ENCODE data around the gene C7orf25.

C7orf25 gene

GRCh38 chr7:42911454-42912447 lies at the start of gene C7orf25:
C7orf25 (minus strand) TSS chr7:42912070; CDS start chr7:42910900, 1,170 bp downstream.
- peak; percentile 90 for DNase-seq (ENCODE audit: low spot score)

GRCh38 chr7:42961170-42961569 lies 49.3 kb upstream of the C7orf25 start:
- DNase-seq (ENCODE audit: low spot score) = no peak

GRCh38 chr7:42960762-42961161 lies 48.9 kb upstream of the C7orf25 start:
- DNase-seq (ENCODE audit: low spot score) = no peak

- DNase-seq (ENCODE audit: low spot score) = no peak
Observed at GRCh38 chr7:42959549-42959948, 47.7 kb upstream of the C7orf25 start.

- DNase-seq (ENCODE audit: low spot score) = no peak
Observed at GRCh38 chr7:42956062-42956461, 44.2 kb upstream of the C7orf25 start.

- DNase-seq (ENCODE audit: low spot score) = no peak
Observed at GRCh38 chr7:42953994-42954393, 42.1 kb upstream of the C7orf25 start.

- no peak for DNase-seq (ENCODE audit: low spot score)
Observed at GRCh38 chr7:42952328-42952727, 40.5 kb upstream of the C7orf25 start.

- DNase-seq (ENCODE audit: low spot score) = no peak
Observed at GRCh38 chr7:42950417-42950816, 38.5 kb upstream of the C7orf25 start.

GRCh38 chr7:42947521-42947920 lies 35.7 kb upstream of the C7orf25 start:
- no peak for DNase-seq (ENCODE audit: low spot score)

- DNase-seq (ENCODE audit: low spot score) = no peak
Observed at GRCh38 chr7:42946627-42946950, 34.7 kb upstream of the C7orf25 start.

GRCh38 chr7:42945821-42946626 lies 34.2 kb upstream of the C7orf25 start:
- DNase-seq (ENCODE audit: low spot score) = peak; percentile 15

GRCh38 chr7:42940985-42941847 lies 29.3 kb upstream of the C7orf25 start:
- peak; percentile 61 for DNase-seq (ENCODE audit: low spot score)

- DNase-seq (ENCODE audit: low spot score) = no peak
Observed at GRCh38 chr7:42939457-42940240, 27.8 kb upstream of the C7orf25 start.

GRCh38 chr7:42935861-42936260 lies 24.0 kb upstream of the C7orf25 start:
- no peak for DNase-seq (ENCODE audit: low spot score)

- DNase-seq (ENCODE audit: low spot score) = no peak
Observed at GRCh38 chr7:42934291-42934690, 22.4 kb upstream of the C7orf25 start.

GRCh38 chr7:42932811-42933591 lies 21.1 kb upstream of the C7orf25 start:
- peak; percentile 22 for DNase-seq (ENCODE audit: low spot score)

GRCh38 chr7:42931834-42932651 lies 20.2 kb upstream of the C7orf25 start, which contains the start of the genes MRPL32 and PSMA2:
MRPL32 (plus strand) TSS chr7:42932376; CDS start chr7:42932387, 11 bp downstream.
PSMA2 (minus strand) TSS chr7:42932174; CDS start chr7:42932158, 16 bp downstream.
- peak; percentile 99 for DNase-seq (ENCODE audit: low spot score)

GRCh38 chr7:42931447-42931833 lies 19.6 kb upstream of the C7orf25 start:
- DNase-seq (ENCODE audit: low spot score) = peak; percentile 38

- peak; percentile 14 for DNase-seq (ENCODE audit: low spot score)
Observed at GRCh38 chr7:42930889-42931288, 19.0 kb upstream of the C7orf25 start.

Measured in hematopoietic multipotent progenitor cell treated with erythropoietin and hydrocortisone succinate and interleukin-3 and kit ligand, for 15 days (in vitro differentiated cells).